ENCODE measurements around the gene KRT31.

Gene KRT31

DNA sequence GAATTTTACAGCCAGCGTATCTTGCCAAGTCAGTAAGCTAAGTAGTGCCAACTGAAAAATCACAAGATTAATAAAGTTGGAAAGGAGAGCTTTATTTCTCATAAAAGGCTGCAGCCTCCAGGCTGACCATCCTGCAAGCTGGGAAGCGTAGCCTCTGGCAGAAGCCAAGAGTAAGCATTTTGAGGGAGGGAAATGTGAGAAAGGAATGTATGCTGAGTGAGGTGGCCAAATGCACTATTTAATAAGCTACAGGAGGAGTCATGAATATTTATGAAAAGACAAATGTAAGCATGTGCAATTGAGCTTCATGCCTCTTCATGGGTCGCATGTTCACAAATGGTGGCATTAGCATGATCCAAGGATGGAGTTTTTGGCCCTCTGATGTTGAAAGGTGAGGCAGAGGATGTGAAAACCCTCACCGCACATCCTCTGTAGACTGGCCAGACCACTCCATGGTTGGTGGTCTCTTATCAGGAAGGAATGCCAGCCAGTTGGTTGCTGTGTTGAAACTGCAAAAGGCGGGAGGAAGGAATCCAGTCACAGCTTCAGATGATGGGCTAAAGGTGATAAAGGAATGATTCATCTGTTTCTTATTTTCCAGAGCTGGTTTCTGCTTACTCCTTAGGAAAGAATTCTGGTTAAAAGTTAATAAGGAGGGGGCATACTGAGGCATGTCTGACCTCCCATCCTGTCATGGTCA, 37.0 kb downstream of the KRT31 start:
- H3K4me1 ChIP-seq (ENCODE audit: insufficient read depth, low read length, severe bottlenecking), result no peaks in the 10 kb centered on the region
- no peaks in the 10 kb centered on the region for H3K36me3 ChIP-seq (ENCODE audit: insufficient read depth, low read length)
- no peaks in the 10 kb centered on the region for H3K79me2 ChIP-seq (ENCODE audit: insufficient read depth, low read length)
- H3K4me2 ChIP-seq (ENCODE audit: low read length), result no peak overlapping the region
- no peaks in the 10 kb centered on the region for H3K9me2 ChIP-seq (ENCODE audit: low read depth, low read length)
- H2AFZ ChIP-seq (ENCODE audit: low read length), result no peak overlapping the region
- H3K9me3 ChIP-seq (ENCODE audit: low read length), result no peaks in the 10 kb centered on the region
- H3K9ac ChIP-seq (ENCODE audit: low read length), result no peak overlapping the region
- no peak overlapping the region for H3K27ac ChIP-seq (ENCODE audit: low read depth, low read length, poor library complexity, severe bottlenecking)
- no peaks in the 10 kb centered on the region for H3F3A ChIP-seq (ENCODE audit: insufficient read depth, low read length)
- TF ChIP-seq EZH2 (IDR thresholded peaks at IDR 0.05; ENCODE audit: borderline replicate concordance, low read length), result no peak
- TF ChIP-seq, protein P1, sequence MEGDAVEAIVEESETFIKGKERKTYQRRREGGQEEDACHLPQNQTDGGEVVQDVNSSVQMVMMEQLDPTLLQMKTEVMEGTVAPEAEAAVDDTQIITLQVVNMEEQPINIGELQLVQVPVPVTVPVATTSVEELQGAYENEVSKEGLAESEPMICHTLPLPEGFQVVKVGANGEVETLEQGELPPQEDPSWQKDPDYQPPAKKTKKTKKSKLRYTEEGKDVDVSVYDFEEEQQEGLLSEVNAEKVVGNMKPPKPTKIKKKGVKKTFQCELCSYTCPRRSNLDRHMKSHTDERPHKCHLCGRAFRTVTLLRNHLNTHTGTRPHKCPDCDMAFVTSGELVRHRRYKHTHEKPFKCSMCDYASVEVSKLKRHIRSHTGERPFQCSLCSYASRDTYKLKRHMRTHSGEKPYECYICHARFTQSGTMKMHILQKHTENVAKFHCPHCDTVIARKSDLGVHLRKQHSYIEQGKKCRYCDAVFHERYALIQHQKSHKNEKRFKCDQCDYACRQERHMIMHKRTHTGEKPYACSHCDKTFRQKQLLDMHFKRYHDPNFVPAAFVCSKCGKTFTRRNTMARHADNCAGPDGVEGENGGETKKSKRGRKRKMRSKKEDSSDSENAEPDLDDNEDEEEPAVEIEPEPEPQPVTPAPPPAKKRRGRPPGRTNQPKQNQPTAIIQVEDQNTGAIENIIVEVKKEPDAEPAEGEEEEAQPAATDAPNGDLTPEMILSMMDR (IDR thresholded peaks at IDR 0.05; ENCODE audit: low read length), result no peak
- H3K27me3 ChIP-seq (ENCODE audit: insufficient read depth, low read length), result no peaks in the 10 kb centered on the region
- H4K20me1 ChIP-seq (ENCODE audit: insufficient read depth, low read length), result no peaks in the 10 kb centered on the region
- H3K4me3 ChIP-seq (ENCODE audit: low read depth, low read length, poor library complexity, severe bottlenecking), result no peak overlapping the region

DNA sequence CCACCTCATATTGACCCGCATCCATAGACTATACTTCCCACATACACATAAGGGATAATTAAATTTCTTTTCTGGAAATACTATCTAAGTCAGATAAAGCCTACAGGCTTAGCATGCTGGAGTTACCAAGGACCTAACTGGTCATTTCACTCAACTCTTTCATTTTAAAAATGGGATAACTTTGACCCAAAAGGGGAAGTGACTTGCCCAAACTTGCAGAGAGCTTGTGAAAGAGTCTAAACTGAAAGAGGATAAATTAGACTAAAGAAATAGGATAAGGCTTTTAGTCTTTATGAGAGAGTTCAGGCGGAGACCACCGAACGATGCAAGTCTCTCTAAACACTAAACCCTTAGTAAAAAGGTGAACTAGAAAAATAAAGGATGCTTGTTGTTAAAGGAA, 42.9 kb downstream of the KRT31 start:
- Histone ChIP-seq H3K4me3 (ENCODE audit: low read depth, low read length, poor library complexity, severe bottlenecking) (no peak overlapping the region), H3F3A (ENCODE audit: insufficient read depth, low read length) (no peaks in the 10 kb centered on the region), H3K27ac (ENCODE audit: low read depth, low read length, poor library complexity, severe bottlenecking) (no peak overlapping the region), H3K36me3 (ENCODE audit: insufficient read depth, low read length) (no peaks in the 10 kb centered on the region), H3K9me2 (ENCODE audit: low read depth, low read length) (no peaks in the 10 kb centered on the region), H3K9me3 (ENCODE audit: low read length) (no peaks in the 10 kb centered on the region), H4K20me1 (ENCODE audit: insufficient read depth, low read length) (no peaks in the 10 kb centered on the region), H3K4me1 (ENCODE audit: insufficient read depth, low read length, severe bottlenecking) (no peaks in the 10 kb centered on the region), H3K4me2 (ENCODE audit: low read length) (no peak overlapping the region), H3K9ac (ENCODE audit: low read length) (no peak overlapping the region), H3K27me3 (ENCODE audit: insufficient read depth, low read length) (no peaks in the 10 kb centered on the region), H2AFZ (ENCODE audit: low read length) (no peak overlapping the region), H3K79me2 (ENCODE audit: insufficient read depth, low read length) (no peaks in the 10 kb centered on the region)
- TF ChIP-seq EZH2 (IDR thresholded peaks at IDR 0.05; ENCODE audit: borderline replicate concordance, low read length), result no peak
- TF ChIP-seq, protein P1 (IDR thresholded peaks at IDR 0.05; ENCODE audit: low read length), result no peak

DNA sequence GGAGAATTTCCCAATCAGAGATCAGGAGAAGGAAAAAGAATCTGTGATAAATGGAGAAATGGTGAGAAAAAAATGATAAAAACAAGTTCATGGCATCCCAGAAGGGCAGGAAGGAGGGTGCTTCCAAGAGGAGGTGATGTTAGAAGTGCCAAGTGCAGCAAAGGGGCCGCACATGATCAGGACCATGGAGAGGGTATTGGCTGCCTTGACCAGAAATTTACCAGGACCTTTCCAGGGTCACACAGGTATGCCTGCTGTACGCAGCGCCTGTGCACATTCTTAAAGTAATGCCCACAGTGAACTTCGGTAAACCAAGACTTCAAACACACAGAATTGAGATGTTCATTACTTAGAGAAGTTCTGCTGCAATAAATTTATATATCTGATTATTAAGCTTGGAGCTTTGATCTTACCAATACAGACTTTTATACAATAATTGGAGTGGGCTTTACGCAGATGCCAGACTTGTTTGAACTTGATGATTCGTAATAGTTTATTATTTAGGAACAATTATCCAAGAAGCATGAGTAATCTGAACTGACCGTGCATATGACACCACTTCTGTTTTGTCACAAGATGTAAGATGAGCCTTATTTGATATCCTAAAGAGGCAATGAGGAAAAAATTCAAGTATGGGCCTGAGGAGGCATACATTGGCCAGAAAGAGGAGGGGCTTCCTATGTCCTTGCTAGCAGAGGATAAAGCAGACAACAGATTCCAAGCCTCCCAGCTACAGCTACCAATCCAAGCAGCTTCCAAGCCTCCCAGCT, 44.6 kb downstream of the KRT31 start:
- Histone ChIP-seq H4K20me1 (ENCODE audit: insufficient read depth, low read length) (no peaks in the 10 kb centered on the region), H2AFZ (ENCODE audit: low read length) (no peak overlapping the region), H3K4me3 (ENCODE audit: low read depth, low read length, poor library complexity, severe bottlenecking) (no peak overlapping the region), H3K79me2 (ENCODE audit: insufficient read depth, low read length) (no peaks in the 10 kb centered on the region), H3K4me1 (ENCODE audit: insufficient read depth, low read length, severe bottlenecking) (no peaks in the 10 kb centered on the region), H3K9me3 (ENCODE audit: low read length) (no peaks in the 10 kb centered on the region), H3K4me2 (ENCODE audit: low read length) (no peak overlapping the region), H3K36me3 (ENCODE audit: insufficient read depth, low read length) (no peaks in the 10 kb centered on the region), H3K27ac (ENCODE audit: low read depth, low read length, poor library complexity, severe bottlenecking) (no peak overlapping the region), H3K9ac (ENCODE audit: low read length) (no peak overlapping the region), H3K27me3 (ENCODE audit: insufficient read depth, low read length) (no peaks in the 10 kb centered on the region), H3K9me2 (ENCODE audit: low read depth, low read length) (no peaks in the 10 kb centered on the region), H3F3A (ENCODE audit: insufficient read depth, low read length) (no peaks in the 10 kb centered on the region)
- TF ChIP-seq, protein P1 (IDR thresholded peaks at IDR 0.05; ENCODE audit: low read length), result no peak
- no peak for TF ChIP-seq EZH2 (IDR thresholded peaks at IDR 0.05; ENCODE audit: borderline replicate concordance, low read length)
